ENCODE measurements around the gene MRPL54.

MRPL54 gene

GRCh38 chr19:3790941-3791340, 28.5 kb downstream of the MRPL54 start:
- no peak for FAIRE-seq
- no peak for DNase-seq (ENCODE audit: insufficient read length)
- TF ChIP-seq POLR2A (IDR thresholded peaks at IDR 0.05; ENCODE audit: low read depth, low read length) (no peak), POLR2AphosphoS5 (IDR thresholded peaks at IDR 0.05; ENCODE audit: low read depth, low read length) (no peak), TAF1 (IDR thresholded peaks at IDR 0.05; ENCODE audit: borderline replicate concordance, low read depth, low read length) (no peak)

- no peak for FAIRE-seq
- DNase-seq (ENCODE audit: insufficient read length) = no peak
- TF ChIP-seq TAF1 (IDR thresholded peaks at IDR 0.05; ENCODE audit: borderline replicate concordance, low read depth, low read length) (no peak), POLR2A (IDR thresholded peaks at IDR 0.05; ENCODE audit: low read depth, low read length) (no peak), POLR2AphosphoS5 (IDR thresholded peaks at IDR 0.05; ENCODE audit: low read depth, low read length) (no peak)
Observed at GRCh38 chr19:3792114-3792513, 29.6 kb downstream of the MRPL54 start.

GRCh38 chr19:3793799-3794198, 31.3 kb downstream of the MRPL54 start:
- DNase-seq (ENCODE audit: insufficient read length) (no peak), FAIRE-seq (no peak)
- TF ChIP-seq POLR2AphosphoS5 (IDR thresholded peaks at IDR 0.05; ENCODE audit: low read depth, low read length) = no peak

DNA sequence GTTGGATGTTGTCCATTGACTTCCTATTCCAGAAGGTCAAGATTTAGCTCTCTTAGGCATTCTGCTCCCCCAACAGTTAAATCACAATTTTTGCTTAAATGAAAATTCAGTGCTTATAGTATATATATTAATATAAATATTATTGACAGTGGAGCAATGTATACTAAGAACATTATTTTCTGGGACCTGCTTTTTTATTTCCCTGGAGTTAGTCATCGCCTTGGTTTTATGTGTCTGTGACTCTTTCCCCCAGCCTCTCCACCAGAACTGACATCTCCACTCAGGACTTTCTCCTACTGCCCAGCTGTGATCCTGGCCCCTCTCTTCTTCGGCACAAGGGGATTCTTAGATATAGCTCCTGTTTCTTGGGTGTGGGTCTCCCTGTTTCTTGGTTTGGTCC, 33.9 kb downstream of the MRPL54 start:
- FAIRE-seq = no peak
- no peak for DNase-seq (ENCODE audit: insufficient read length)
- TF ChIP-seq POLR2A (IDR thresholded peaks at IDR 0.05; ENCODE audit: low read depth, low read length) (no peak), POLR2AphosphoS5 (IDR thresholded peaks at IDR 0.05; ENCODE audit: low read depth, low read length) (no peak), TAF1 (IDR thresholded peaks at IDR 0.05; ENCODE audit: borderline replicate concordance, low read depth, low read length) (no peak)

DNA sequence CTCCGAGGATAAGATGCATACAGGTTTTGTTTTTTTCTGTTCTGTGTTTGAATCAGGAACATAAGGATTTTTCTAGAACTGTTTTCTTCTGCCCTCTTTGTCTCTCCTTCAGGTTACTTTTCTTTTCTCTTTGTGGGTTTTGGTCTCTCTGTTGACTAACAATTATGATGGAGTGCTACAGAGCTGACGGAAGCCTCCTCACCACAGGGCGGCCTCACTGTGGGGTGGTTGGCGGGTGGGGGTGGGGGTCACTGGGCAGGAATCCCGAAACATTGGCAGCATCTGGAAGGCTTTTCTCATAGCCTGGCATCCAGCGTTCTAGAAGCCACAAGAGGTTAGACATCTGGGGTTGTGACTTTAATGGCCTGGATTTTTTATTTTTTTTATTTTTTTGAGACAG, 35.7 kb downstream of the MRPL54 start:
- no peak for DNase-seq (ENCODE audit: insufficient read length)

DNA sequence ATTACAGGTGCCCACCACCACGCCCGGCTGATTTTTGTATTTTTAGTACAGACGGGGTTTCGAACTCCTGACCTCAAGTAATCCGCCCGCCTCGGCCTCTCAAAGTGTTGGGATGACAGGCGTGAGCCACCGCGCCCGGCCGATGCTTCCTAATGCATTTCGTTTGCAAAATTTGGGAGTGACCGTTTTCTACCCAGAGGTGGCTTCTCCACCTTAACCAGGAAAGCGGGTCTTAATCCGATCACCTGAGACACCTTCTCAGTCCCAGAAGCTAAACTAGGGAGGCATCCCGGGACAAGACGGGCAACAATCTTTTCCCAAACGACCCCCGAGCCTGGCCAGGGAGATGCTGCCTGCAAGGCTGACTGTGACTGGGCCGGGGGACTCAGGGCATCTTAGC, 38.5 kb downstream of the MRPL54 start:
- no peak for FAIRE-seq
- no peak for DNase-seq (ENCODE audit: insufficient read length)
- TF ChIP-seq POLR2A (IDR thresholded peaks at IDR 0.05; ENCODE audit: low read depth, low read length) (no peak), POLR2AphosphoS5 (IDR thresholded peaks at IDR 0.05; ENCODE audit: low read depth, low read length) (no peak)

More for the DNA sequence above, 35.7 kb downstream of the MRPL54 start:
- no peak for FAIRE-seq
- TF ChIP-seq POLR2AphosphoS5 (IDR thresholded peaks at IDR 0.05; ENCODE audit: low read depth, low read length) (no peak), POLR2A (IDR thresholded peaks at IDR 0.05; ENCODE audit: low read depth, low read length) (no peak), TAF1 (IDR thresholded peaks at IDR 0.05; ENCODE audit: borderline replicate concordance, low read depth, low read length) (no peak)

GRCh38 chr19:3801412-3802096, 39.1 kb downstream of the MRPL54 start:
- no peak for TF ChIP-seq POLR2A (IDR thresholded peaks at IDR 0.05; ENCODE audit: low read depth, low read length)
- no peak for TF ChIP-seq POLR2AphosphoS5 (IDR thresholded peaks at IDR 0.05; ENCODE audit: low read depth, low read length)
- no peak for TF ChIP-seq TAF1 (IDR thresholded peaks at IDR 0.05; ENCODE audit: borderline replicate concordance, low read depth, low read length)
- FAIRE-seq = no peak
- no peak for DNase-seq (ENCODE audit: insufficient read length)

DNA sequence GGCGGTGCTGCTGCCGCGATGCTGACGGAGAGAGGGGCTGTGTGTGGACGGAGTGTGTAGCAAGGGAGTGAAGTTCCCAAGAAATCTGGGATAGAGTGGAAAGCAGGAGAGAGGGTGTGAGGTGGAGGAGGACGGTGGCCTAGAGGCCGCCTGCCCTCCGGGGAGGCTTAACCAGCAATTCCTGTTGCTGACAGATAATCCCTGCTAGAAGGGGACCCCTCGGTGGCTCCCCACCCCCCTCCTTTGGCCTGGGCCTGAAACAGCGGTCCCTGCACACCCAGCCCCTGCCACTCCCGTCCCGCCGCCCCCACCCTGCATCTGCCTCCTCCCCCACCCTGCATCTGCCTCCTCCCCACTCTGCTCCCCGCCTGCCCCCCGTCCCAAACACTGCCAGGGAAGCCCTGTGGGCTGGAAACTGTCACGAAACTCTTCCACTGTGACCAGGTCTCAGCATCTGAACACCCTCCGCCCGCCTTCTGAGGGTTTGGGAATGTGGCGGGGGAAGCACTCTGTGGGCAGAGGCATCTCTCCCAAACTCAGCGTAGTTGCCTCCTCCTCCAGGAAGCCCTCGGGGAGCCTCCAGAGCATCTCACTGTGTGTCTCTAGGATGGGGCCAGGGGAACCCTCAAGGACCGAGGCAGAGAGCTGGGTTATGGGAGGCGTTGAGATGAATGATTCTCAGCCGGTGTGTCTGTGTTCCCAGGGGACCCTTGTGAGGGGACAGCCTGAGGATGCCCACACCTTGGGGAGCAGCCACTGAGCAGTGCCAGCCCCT, 40.8 kb downstream of the MRPL54 start:
- FAIRE-seq (no peak), DNase-seq (ENCODE audit: insufficient read length) (no peak)
- no peak for TF ChIP-seq POLR2A (IDR thresholded peaks at IDR 0.05; ENCODE audit: low read depth, low read length)
- no peak for TF ChIP-seq TAF1 (IDR thresholded peaks at IDR 0.05; ENCODE audit: borderline replicate concordance, low read depth, low read length)
- TF ChIP-seq POLR2AphosphoS5 (IDR thresholded peaks at IDR 0.05; ENCODE audit: low read depth, low read length) = no peak

DNA sequence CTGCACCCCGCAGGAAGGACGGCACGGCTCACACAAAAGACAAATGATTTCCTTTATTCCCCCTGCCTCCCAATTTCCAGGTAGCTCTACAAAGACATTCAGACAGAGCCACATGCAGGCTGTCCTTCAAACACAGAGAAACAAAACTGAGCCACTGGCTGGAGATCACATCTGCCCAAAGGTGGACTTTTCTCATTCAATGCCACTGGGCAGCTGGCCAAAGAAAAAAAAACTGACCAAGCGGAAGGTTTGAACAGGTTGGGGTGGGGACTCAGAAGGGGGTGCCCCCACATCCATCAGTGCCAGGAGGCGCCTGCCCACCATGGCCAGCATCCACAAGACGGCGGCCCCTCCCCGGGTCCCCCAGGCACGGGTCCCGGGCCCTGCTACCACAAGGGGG, 41.5 kb downstream of the MRPL54 start:
- DNase-seq (ENCODE audit: insufficient read length) = no peak
- no peak for FAIRE-seq
- TF ChIP-seq POLR2A (IDR thresholded peaks at IDR 0.05; ENCODE audit: low read depth, low read length) (no peak), POLR2AphosphoS5 (IDR thresholded peaks at IDR 0.05; ENCODE audit: low read depth, low read length) (no peak), TAF1 (IDR thresholded peaks at IDR 0.05; ENCODE audit: borderline replicate concordance, low read depth, low read length) (no peak)

DNA sequence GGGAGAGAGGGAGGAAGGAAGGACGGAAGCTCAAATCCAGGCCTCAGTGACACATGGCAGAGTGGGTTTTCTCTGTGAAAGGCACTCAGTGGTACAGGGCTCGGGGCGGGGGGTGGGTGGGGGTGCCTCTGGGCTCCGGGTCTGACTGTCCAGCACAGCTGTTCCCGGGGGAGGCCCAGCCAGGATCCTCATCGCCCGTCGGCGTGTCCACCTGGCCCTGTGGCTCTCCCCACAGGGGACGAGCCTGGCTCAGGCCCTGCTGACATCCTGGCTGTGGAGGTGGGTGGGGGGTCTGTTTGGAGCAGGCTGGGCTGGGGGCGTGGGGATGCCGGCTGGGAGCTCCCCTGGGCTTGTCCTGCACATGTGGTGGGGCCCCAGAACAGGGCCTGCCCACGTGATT, 41.9 kb downstream of the MRPL54 start:
- no peak for DNase-seq (ENCODE audit: insufficient read length)
- no peak for TF ChIP-seq TAF1 (IDR thresholded peaks at IDR 0.05; ENCODE audit: borderline replicate concordance, low read depth, low read length)
- FAIRE-seq = no peak

- no peak for TF ChIP-seq POLR2AphosphoS5 (IDR thresholded peaks at IDR 0.05; ENCODE audit: low read depth, low read length)
- no peak for TF ChIP-seq TAF1 (IDR thresholded peaks at IDR 0.05; ENCODE audit: borderline replicate concordance, low read depth, low read length)
- TF ChIP-seq POLR2A (IDR thresholded peaks at IDR 0.05; ENCODE audit: low read depth, low read length) = no peak
- no peak for DNase-seq (ENCODE audit: insufficient read length)
- no peak for FAIRE-seq
Observed at GRCh38 chr19:3805859-3806258, 43.4 kb downstream of the MRPL54 start.

DNA sequence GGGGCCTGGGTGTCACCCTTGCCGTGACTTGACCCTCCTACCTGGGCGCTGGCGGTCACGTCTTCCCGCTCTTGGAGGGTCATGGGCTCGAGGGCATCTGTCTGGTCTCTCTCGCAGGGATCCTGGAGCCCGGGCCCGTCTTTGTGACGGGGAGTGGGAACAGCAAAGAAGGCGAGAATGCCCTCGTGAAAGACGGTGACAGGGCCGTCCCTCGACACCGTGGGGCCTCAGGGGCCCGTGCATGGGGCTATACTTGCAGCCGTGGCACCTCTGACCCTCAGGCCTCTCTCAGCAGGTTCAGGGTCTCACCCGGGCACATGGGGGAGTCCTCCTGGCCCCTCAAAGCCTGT, 44.6 kb downstream of the MRPL54 start:
- no peak for DNase-seq (ENCODE audit: insufficient read length)
- no peak for TF ChIP-seq TAF1 (IDR thresholded peaks at IDR 0.05; ENCODE audit: borderline replicate concordance, low read depth, low read length)
- no peak for TF ChIP-seq POLR2A (IDR thresholded peaks at IDR 0.05; ENCODE audit: low read depth, low read length)
- TF ChIP-seq POLR2AphosphoS5 (IDR thresholded peaks at IDR 0.05; ENCODE audit: low read depth, low read length) = no peak
- FAIRE-seq = no peak
